ENCODE measurements around the gene SERPINB6. TPM values are rescaled to one million over a fixed set of nuclear protein-coding genes. Genes with fewer than 3 reads are reported as not detected.
"Not testable (repeated sequence)": the region's sequence is repeated elsewhere in the genome, so short reads cannot be mapped to it uniquely, and the experiment has no call there.

Gene SERPINB6
- total RNA-seq, 1 donor from 2014 or later = 48.7 TPM

- no peak for FAIRE-seq
- DNase-seq (ENCODE audit: low read depth) = no peak
These were observed 37.3 kb downstream of the SERPINB6 start for GRCh38 chr6:2934057-2934456.

GRCh38 chr6:2932911-2933310 is 38.5 kb downstream of the SERPINB6 start:
- FAIRE-seq; DNase-seq (ENCODE audit: low read depth); H3K4me3 ChIP-seq (ENCODE audit: low read depth, low read length): not testable (repeated sequence)

More at GRCh38 chr6:2934057-2934456, 37.3 kb downstream of the SERPINB6 start:
- Histone ChIP-seq H3K27me3 (ENCODE audit: control insufficient read depth, insufficient read depth, low read length) (no peaks in the 10 kb centered on the region), H3K36me3 (ENCODE audit: control insufficient read depth, insufficient read depth, low read length) (no peaks in the 10 kb centered on the region), H3K4me3 (ENCODE audit: low read depth, low read length) (no peak overlapping the region)
- no peak for TF ChIP-seq CTCF (IDR thresholded peaks at IDR 0.05; ENCODE audit: insufficient read depth, low read length, severe bottlenecking)

DNA sequence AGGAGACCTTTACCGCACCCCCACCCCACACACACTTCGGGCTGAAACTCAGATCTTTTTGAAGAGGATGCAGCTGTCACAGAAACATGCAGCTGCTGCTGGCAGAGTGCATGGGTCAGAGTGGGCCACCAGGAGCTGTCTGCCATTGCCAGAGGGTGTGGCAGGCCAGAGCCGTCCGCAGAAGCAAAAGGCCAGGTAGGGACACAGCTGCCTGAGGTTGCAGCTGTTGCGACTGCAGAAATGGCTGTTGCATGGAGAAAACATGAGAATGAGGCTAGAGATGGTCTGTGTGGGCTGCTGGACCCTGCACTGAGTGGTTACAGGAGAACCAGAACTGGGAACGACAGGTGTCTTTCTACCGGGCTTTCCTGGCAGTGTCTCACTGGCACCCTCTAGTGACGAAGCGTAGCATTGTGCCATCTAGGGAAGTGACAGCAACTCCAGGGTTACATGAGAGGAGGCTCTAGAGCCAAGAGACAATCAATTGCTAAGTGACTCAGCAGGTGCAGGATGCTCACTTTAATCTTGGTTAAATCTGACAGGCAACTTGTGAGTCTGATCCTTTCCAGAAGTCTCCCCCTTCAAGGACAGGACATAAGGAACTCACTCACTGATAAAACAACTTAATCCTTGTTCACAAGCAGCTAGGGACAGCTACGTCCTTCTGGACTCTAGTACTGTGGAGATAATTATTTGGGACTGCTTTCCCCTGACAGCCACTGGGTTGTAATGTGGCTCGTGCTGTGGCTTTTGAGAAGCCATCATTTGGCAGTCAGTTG is 39.2 kb downstream of the SERPINB6 start:
- TF ChIP-seq CTCF (IDR thresholded peaks at IDR 0.05; ENCODE audit: insufficient read depth, low read length, severe bottlenecking) = peak; percentile 97
- no peak overlapping the region for H3K4me3 ChIP-seq (ENCODE audit: low read depth, low read length)
- H3K36me3 ChIP-seq (ENCODE audit: control insufficient read depth, insufficient read depth, low read length) = no peaks in the 10 kb centered on the region
- FAIRE-seq (no peak), DNase-seq (ENCODE audit: low read depth) (peak; percentile 74)
- H3K27me3 ChIP-seq (ENCODE audit: control insufficient read depth, insufficient read depth, low read length) = no peaks in the 10 kb centered on the region

More at GRCh38 chr6:2932911-2933310, 38.5 kb downstream of the SERPINB6 start:
- not testable (repeated sequence) for H3K36me3 ChIP-seq (ENCODE audit: control insufficient read depth, insufficient read depth, low read length); H3K27me3 ChIP-seq (ENCODE audit: control insufficient read depth, insufficient read depth, low read length)

DNA sequence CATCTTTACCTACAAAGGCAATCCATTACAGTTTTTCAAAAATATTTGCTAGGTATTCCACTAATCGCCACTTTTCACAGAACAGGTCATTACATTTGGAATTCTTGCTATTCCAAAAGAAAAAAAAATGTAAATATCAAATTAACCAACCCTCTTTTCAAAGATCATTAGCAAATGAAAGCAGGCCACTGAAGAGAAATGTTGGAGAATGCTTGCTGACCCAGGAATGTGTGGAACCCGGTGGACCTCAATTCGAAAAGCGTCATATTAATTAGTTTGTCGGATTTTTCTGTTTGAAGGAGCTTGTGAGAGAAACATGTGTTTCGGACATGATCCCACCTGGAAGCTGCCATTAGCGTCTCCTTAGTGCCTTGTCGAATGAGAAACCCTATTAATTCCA is 40.3 kb downstream of the SERPINB6 start:
- H3K4me3 ChIP-seq (ENCODE audit: low read depth, low read length) = no peak overlapping the region
- H3K27me3 ChIP-seq (ENCODE audit: control insufficient read depth, insufficient read depth, low read length) = no peaks in the 10 kb centered on the region
- no peak for TF ChIP-seq CTCF (IDR thresholded peaks at IDR 0.05; ENCODE audit: insufficient read depth, low read length, severe bottlenecking)
- FAIRE-seq = no peak
- no peaks in the 10 kb centered on the region for H3K36me3 ChIP-seq (ENCODE audit: control insufficient read depth, insufficient read depth, low read length)
- DNase-seq (ENCODE audit: low read depth) = no peak

DNA sequence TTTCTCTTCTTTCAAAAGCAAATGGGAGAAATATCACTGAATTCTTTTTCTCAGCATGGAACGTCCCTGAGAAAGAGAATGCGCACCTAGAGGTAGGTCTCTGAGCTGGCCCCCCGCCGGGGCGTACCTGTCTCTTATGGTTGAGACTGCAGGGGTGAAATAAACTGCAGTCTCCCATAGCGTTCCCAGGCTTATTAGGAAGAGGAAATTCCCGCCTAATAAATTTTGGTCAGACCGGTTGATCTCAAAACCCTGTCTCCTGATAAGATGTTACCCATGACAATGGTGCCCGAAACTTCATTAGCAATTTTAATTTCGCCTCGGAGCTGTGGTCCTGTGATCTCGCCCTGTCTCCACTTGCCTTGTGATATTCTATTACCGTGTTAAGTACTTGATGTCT is 43.4 kb downstream of the SERPINB6 start:
- FAIRE-seq; DNase-seq (ENCODE audit: low read depth); H3K27me3 ChIP-seq (ENCODE audit: control insufficient read depth, insufficient read depth, low read length); H3K36me3 ChIP-seq (ENCODE audit: control insufficient read depth, insufficient read depth, low read length); H3K4me3 ChIP-seq (ENCODE audit: low read depth, low read length): not testable (repeated sequence)

- not testable (repeated sequence) for H3K4me3 ChIP-seq (ENCODE audit: low read depth, low read length); FAIRE-seq; DNase-seq (ENCODE audit: low read depth)
These were observed 45.3 kb downstream of the SERPINB6 start for GRCh38 chr6:2925842-2926747.

GRCh38 chr6:2921520-2922115 is 49.7 kb downstream of the SERPINB6 start:
- no peak for FAIRE-seq
- H3K36me3 ChIP-seq (ENCODE audit: control insufficient read depth, insufficient read depth, low read length) = no peaks in the 10 kb centered on the region
- no peaks in the 10 kb centered on the region for H3K27me3 ChIP-seq (ENCODE audit: control insufficient read depth, insufficient read depth, low read length)
- TF ChIP-seq CTCF (IDR thresholded peaks at IDR 0.05; ENCODE audit: insufficient read depth, low read length, severe bottlenecking) = no peak
- H3K4me3 ChIP-seq (ENCODE audit: low read depth, low read length) = no peak overlapping the region
- no peak for DNase-seq (ENCODE audit: low read depth)

More at GRCh38 chr6:2925842-2926747, 45.3 kb downstream of the SERPINB6 start:
- H3K36me3 ChIP-seq (ENCODE audit: control insufficient read depth, insufficient read depth, low read length); H3K27me3 ChIP-seq (ENCODE audit: control insufficient read depth, insufficient read depth, low read length): not testable (repeated sequence)
